Putamen (tissue), 1 donor: ENCODE results near the gene RASSF3.
"Not testable (repeated sequence)": the region's sequence is repeated elsewhere in the genome, so short reads cannot be mapped to it uniquely, and the experiment has no call there.

Experiments used
- DNase-seq: peaks from one replicate; pipeline ENCODE4 v3.0.0-alpha.2; 2016; ENCODE audit warnings: low spot score

RASSF3 gene

DNA sequence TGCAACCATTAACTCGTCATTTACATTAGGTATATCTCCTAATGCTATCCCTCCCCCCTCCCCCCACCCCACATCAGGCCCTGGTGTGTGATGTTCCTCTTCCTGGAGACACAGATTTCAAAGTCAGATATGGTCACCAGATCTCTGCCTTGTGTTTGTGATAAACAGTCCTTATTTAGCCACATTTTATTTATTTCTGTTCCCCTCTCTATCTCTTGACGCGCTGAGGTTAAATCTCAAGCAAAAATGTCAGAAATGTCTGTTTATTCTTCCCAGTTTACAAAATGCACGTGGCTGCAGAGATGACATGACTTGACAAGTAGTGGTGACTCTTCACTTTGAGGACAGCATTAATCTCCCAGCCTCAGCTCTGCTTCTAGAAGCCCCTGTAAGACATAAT is 11.5 kb upstream of the RASSF3 start:
- no peak for DNase-seq

DNA sequence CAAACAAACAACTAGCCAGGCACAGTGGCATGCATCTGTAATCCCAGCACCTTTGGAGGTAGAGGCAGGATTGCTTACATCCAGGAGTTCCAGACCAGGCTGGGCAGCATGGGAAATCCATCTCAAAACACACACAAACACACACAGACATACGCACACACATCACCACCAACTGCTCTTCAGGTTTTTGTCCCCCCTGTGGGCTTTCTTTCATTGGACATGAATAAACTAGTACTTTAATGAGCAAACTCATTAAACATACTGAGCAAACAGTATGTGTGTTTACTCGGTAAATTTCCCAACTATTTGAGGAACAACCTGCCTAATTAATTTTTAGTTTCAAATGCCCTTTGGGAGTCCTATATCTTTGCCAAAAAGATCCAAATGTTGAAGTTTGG is 10.1 kb upstream of the RASSF3 start:
- DNase-seq: no peak

DNA sequence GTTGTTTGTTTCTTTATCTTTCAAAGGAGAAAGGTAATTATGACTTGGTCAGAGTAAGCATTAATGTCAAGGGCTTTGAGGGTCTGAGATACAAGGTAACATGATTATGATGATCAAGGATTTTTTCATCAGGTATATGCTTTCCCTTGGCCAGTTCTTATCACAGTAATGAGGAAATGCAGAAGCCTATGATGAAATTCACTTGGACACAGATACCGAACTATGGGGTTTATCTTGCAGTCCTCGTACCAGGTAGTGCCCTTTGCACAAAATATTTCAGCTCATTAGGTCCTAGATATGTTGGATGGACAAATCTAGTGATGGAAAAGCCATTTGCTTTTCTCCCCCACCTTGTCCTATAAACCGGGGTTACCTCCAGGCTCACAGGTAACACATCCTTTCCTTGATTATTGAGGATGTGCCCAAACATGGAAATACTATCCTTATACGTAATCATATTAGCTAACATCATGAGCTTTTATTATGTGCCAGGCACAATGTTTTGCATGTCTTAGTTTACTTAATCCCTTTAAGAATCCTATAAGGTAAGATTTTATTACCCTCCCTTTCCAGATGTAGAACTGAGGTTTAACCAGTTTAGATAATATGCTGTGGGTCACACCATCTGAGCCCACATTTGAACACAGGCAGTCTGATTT is 7.0 kb upstream of the RASSF3 start:
- DNase-seq: no peak

DNA sequence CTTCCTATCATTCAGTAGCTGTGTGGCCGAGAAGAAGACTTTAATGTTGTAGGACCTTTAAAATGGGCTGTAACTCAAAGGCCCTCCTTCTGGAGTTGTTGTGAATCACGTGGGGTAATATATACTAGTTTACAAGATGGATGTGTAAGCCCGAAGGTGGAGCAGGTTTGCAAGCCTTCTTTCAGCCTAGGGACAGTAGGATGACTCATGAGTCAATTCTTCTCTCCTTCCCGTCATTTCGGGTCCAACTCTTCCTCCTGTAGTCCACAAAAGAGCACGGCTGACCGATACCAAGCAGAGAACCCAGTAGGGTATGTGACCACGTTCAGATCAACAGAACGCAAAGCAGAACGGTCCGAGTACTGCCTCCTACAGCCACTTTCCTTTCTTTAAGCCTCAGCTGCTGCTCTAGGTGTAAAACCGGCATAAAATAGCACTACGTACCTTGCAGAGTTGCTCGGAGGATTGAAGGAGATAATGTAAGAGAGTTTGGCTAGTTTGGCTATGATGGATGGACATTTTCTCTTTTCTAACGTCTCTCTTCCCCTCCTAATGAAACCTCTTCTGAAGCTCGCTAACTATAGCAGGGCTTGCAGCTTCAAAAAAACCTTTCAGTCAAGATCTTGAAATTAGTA is 1.3 kb upstream of the RASSF3 start:
- DNase-seq: no peak

DNA sequence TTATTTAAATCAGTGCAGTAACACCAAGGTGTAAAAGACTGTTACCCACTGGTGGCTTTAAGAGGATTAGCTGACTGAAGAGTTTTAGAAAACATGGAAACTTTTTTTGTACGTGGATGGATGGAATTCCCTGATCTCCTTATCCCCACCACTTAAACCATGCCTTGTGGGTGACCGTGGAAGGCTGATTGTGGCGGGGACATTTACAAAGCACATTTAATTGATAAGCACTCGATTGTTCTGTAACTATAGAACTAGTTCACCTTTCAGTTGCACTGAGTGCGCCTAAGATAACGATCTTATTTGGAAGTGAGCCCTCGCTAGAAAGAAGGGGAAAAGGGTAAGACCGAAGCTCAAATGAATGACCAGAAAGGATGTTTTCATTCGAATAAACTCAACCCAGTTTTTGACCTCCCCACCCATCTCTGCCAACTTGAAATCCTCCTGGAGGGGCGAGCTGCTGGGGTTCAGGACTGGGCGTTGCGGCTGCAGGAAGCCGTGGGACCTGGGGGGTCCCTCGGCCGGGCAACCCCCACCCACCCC is 688 bp upstream of the RASSF3 start:
- no peak for DNase-seq

DNA sequence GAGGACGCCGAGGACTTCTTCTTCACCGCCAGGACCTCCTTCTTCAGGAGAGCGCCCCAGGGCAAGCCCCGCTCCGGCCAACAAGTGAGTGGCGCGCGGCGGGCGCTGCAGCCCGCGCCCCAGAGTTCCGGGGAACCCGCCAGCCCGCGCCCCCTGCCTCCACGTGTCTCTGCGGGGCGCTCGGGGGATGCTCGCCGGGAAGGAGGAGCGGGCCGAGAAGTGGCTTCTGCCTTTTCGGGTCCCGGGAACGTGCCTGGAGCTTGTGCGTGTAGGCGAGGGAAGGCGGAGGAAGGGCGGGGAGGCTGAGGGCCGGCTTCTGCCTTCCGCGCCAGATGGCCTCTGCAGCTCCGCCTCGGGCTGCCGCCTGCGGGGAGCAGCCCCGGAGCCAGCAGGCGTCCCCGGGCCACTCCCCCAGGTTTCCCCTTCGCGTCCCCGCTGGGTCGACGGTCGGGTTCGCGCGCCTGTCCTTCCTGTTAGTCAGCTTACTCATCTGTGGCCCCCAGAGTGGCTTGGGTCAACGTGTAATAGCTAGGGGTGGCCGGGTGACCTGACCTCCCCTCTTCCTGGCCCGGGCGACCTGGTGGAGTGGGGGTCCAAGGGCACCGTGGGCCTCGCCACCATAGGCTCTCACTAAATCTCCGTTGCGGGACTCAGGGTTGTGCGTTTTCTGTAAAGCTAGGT is 505 bp downstream of the RASSF3 start:
- DNase-seq: no peak

DNA sequence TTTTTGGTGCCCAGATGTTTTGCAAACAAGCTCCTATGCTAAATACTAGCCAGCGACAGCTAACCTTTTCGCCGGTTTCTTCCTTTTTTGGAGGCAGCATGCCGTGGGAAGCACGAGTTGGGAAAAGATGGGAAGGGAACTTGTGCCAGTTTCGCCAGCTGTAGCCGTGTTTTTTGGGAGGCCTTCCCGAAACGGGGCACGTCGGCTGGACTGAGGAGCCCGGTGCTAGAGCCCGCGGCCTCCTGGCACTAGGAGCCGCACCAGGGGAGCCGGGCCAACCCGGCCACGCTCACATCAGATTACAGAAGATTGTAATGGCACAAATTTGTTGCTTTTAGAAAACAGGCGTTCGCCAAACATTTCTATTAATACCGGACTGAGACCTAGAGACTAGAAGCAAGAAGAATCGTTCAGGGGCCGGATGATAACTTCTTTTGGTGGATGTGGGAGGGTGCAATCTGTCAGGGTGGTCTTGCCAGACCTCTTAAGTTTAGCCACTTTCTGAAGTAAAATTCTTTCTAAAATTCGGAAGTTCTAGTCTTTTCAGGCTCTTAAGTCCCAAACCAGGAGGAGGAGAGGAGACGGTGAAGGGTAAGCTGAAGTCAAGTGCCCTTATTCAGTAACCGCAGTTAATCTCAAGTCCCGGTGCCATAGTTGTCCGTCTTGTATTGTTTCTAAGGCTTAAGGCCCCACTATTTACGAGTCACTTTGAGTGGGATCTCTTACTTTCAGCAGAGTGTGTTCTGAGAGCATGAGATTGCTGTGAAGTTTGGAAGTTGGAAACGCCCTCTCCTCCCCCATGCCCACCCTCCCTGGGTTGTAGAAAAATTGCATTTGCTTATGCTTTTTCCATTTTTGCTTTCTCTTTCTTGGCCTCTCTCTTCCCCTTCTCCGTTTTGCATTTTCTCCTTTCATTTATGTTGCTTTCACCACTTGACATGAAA is 1.3 kb downstream of the RASSF3 start:
- DNase-seq: no peak

DNA sequence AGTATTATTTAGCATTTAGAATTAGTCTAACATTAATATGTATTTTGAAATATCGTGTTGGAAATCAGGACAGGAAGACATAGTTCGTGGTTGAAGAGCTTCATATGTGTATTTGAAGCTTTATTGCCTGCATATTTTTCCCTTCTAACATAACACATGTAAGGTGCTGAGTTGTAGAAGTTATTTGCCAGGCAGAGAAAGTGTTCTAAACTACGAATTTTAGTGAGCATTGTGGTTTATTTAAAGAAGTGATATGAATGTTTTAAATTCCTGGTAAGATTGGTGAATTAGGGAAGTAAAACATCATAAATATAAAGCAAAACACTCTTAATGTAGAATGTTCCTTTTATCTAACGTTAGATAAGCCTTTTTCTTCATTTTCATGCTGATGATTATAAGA is 2.5 kb downstream of the RASSF3 start:
- DNase-seq: no peak

DNA sequence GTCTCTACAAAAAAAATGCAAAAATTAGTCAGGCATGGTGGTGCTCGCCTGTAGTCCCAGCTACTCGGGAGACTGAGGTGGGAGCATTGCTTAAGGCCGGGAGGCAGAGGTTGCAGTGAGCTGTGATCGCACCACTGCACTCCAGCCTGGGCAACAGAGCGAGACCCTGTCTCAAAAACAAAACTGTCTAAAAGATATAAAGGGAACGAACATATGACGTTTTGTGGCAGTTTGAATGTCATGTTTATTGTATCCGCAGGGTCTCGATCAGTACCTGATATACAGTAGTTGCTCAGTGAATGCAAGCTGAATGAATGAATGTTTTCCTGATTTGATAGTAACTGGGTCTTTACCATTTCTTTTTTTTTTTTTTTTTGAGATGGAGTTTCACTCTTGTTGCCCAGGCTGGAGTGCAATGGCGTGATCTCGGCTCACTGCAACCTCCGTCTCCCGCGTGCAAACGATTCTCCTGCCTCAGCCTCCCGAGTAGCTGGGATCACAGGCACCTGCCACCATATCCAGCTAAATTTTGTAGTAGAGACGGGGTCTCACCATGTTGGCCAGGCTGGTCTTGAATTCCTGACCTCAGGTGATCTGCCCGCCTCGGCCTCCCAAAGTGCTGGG is 3.6 kb downstream of the RASSF3 start:
- DNase-seq: not testable (repeated sequence)

DNA sequence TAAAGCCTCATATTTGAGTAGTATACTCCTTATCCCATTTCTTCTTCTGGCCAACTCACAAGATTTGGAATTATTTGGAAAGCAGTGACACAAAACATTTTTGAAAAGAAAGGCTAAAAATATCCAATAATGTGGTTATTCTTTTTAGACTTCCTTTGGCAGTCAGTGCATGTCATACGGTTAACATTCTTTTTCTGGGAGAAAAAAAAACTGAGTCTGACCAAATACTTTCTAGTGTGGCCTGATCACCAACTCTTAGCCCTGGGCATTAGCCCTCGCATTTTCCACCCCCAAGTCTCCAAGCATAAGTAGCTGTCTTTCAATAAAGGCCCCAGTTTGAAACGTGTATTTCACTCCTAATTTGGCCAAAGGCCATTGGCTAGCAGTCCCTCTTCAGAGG is 5.9 kb downstream of the RASSF3 start:
- DNase-seq: no peak

DNA sequence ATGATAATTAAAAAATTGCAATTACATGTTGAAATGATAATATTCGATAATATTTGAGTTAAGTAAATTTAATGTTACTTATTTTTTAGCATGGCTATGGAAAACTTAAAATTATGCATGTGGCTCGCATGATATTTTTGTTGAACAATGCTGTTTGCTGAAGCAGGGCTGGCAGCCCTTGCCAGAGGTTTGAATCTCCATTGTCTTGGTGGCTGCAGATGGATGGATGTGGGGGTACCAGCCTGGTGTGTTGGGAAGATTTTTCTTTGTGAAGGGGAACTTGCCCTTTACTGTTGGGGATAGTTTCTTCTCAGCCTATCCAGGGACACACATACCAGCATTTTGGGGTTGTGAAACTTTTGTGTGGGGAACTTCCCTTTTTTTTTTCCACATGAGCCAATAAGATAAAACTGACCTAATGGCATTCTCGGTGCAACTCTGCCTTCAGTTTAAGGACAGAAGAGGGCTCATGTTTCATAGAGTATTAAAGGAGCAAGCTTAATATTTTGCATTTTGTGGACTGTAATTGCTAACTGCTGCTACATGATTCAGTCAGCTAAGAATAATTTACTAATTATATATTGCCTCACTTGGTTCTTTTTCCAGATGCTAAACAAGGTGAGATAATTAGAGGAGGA is 8.8 kb downstream of the RASSF3 start:
- DNase-seq: peak; percentile 36

DNA sequence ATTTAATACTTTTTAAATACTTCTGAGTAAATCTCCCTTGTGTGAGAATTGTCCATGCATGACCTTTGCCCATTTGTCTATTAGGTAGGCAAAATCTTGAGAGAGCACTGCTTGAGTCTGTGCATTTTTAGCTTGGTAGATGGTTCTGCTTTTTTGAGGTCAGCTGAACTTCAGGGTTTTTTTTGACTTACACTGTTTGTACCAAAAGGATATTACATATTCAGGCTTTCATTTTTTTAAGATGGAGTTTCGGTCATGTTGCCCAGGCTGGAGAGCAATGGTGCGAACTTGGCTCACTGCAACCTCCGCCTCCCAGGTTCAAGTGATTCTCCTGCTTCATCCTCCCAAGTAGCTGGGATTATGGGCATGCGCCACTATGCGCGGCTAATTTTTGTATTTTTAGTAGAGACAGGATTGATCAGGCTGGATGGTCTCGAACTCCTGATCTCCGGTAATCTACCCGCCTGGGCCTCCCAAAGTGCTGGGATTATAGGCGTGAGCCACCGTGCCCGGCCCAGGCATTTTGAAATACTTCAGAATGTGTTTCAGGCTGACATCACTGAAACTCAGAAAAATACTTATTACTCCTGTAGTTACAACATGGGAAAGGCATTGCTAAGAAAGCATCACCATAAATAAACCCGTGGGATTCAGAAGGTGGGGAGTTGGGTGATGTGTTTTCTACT is 11.1 kb downstream of the RASSF3 start:
- no peak for DNase-seq

DNA sequence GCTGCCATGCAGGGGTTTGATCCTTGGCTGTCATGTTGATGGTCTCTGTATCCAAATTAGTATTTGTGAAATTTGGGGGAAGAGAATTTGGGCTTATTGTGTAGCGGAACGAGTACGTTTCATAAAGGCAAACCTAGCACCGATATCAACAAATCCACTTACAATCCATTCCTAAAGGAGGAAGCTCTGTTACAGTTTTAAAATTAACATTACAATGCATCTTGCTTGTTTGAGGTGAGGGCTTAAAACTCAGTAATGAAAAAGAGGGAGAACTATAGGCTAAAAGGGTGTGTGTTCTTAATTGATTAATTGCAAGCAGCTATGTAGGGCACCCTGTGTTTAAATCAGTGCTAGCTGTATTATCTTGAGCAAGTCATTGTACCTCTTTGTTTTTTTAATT is 13.7 kb downstream of the RASSF3 start:
- DNase-seq: no peak

DNA sequence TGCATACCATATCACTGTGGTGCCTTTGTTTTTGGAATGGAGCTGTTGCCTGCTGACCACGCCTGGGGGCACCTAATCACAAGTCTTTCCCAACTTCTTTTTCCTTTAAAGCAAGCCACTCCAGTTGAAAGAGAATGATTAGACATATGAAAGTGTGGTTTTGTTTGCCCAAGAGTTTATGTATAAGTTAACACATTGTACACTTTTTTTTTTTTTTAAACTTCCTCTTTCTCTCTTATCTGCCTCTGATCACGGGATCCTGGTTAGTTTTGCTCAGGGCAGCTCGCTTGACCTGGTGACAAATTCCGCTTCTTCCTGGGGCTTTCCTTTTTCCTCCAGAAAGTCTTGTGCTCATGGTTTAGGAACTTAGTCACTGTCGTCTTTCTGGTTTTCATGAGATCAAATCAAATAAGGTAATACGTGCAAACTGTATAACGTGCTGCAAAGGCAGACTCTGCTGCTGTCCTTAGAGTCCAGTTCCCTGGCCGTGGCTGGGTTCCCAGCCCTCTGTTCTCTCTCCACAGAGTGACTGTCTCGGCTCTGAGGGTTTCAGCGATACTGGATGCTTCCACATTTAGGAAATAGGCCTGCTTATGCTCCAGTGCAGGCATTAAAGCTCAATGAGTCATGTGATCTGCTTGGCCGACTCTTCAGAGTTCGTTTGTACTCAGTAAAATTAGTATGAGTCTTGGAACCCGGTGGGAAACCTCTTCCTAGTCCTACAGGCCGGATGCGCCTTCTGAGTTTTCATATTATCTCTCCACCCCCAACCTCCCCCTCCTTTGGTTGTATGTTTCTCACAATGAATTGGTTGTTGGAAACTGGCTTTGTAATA is 15.2 kb downstream of the RASSF3 start:
- DNase-seq: peak; percentile 53

DNA sequence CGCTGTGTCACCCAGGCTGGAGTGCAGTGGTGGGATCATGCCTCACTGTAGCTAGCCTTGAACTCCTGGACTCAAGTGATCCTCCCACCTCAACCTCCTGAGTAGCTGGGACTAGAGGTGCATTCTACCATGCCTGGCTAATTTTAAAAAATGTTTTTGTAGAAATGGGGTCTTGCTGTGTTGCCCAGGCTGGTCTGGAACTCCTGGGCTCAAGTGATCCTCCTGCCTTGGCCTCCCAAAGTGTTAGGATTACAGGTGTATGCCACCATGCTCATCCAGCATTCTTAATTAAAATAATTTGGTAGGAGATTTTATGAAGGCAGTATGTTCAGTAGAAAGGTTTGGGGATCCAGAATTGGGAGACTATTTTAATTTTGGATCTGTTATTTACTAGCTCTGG is 16.3 kb downstream of the RASSF3 start:
- not testable (repeated sequence) for DNase-seq

DNA sequence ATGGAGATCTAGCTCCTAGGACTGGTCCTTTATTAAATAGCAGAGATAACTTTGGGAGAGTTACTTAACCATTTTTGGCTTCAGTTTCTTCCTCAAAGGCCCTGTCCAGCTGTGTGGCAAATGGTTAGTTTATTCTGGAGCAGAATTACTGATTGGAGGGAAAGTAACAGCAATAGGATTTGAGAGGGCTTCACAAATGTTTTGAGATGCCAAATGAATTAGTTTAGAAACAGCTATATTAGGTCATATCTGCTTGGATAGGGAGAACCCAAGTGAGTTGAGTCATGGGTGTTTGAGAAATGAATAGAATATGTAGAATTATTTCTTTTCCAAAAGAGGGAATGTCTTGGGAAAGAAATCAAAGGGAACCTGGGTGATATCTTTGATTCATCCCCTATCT is 17.5 kb downstream of the RASSF3 start:
- no peak for DNase-seq

DNA sequence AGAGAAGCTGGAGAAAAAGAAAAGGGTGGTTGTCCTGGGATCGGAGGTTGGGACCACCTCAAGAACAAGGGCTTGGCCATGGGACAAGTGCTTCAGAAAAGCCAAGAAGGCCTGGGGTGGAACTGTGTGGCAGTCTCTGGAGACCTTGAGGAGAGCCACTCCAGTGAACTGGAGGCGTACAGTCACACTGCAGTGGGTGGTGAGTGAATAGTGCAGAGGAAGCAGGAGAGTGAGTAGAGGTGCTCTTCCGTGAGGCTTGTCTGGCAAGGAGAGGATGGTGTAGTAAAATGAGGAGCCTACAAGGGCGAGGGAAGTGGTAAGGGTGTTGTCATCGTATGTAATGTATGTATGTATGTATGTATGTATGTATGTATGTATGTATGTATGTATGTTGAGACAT is 20.9 kb downstream of the RASSF3 start:
- DNase-seq: no peak

DNA sequence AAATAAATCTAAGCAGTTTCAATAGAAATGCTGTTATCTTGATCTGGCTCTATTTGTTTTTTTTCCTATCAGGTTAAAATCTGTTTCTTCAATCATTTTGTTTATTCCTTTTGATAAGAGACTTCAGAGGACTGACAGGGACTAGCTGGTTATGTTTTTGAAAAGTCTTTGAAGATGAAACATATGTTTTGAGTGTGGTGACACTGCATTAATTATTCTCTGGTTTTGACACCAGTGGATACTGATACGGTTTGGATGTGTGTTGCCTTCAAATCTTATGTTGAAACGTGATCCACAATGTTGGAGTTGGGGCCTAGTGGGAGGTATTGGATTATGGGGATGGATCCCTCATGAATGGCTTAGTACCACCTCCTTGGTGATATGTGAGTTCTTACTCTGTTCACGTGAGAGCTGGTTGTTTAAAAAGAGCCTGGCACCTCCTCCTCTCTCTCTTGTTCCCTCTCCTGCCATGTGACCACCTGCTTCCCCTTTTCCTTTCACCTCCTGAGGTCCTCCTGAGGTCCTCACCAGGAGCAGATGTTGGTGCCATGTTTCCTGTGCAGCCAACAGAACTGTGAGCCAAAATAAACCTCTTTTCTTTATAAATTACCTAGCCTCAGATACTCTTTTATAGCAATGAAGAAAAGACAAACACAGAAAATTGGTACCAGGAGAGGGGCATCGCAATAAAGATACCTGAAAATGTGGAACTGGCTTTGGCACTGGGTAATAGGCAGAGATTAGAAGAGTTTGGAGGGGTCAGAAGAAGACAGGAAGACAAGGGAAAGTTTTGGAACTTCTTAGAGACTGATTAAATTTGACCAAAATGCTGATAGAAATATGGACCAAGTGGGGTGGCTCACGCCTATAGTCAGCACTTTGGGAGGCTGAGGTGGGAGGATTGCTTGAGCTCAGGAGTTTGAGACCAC is 23.0 kb downstream of the RASSF3 start:
- DNase-seq: no peak

DNA sequence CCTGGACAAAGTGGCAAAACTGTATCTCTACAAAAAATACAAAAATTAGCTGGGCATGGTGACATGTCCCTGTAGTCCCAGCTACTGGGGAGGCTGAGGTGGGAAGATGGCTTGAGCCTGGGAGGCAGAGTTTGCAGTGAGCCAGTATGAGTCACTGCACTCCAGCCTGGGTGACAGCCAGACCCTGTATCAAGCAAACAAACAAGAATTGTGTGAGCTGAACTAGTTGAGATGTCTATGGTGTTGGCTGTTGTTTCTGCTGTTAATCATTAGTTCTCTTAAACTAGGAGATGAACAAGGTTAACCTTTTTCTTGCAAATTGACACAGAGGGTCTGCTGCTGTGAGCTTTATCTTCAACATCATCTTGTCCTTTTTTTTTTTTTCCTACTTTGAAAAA is 23.6 kb downstream of the RASSF3 start:
- no peak for DNase-seq
